Sigmoid colon (tissue), 7 donors: ENCODE data around the gene SNX33. TPM values are rescaled to one million over a fixed set of nuclear protein-coding genes. Genes with fewer than 3 reads are reported as not detected.

Experiments
- DNase-seq: peaks from one replicate; pipeline ENCODE4 v3.0.0-alpha.2; 2019
- H3K27ac ChIP-seq, 4 donors: fragments of 200-600 bp; sonication (generic); one replicate each; pipeline ENCODE4 v1.5.1; 2016 to 2019; ENCODE audit warnings: mild to moderate bottlenecking in 1 of 4
- H3K27me3 ChIP-seq, 3 donors: fragments of 200-600 bp; sonication (generic); one replicate each; pipeline ENCODE4 v1.5.1; 2019; ENCODE audit warnings: mild to moderate bottlenecking in 1 of 3
- H3K36me3 ChIP-seq, 4 donors: fragments of 200-600 bp; sonication (generic); one replicate each; pipeline ENCODE4 v1.5.1; 2016 to 2019
- H3K4me1 ChIP-seq, 4 donors: fragments of 200-600 bp; sonication (generic); one replicate each; pipeline ENCODE4 v1.5.1; 2017 to 2019
- H3K4me3 ChIP-seq, 4 donors: fragments of 200-600 bp; sonication (generic); one replicate each; pipeline ENCODE4 v1.5.1; 2017 to 2019; ENCODE audit warnings: mild to moderate bottlenecking in 2 of 4, moderate library complexity in 1 of 4
- H3K9me3 ChIP-seq, 4 donors: fragments of 200-600 bp in 3 of 4; sonication (generic) in 3 of 4; one replicate each; pipeline versions ENCODE4 v1.5.1 to v1.6.1; 2013 to 2019
- CTCF ChIP-seq, 4 experiments: fragments of 450-650 bp in 3 of 4; fragments of 200-600 bp in 1 of 4; IDR thresholded peaks; one replicate each; pipeline ENCODE4 v1.5.1; 2016 to 2019; ENCODE audit warnings: antibody characterized with exemption in 4 of 4, mild to moderate bottlenecking in 3 of 4, moderate library complexity in 2 of 4
- EP300 ChIP-seq, 4 donors: sonication (generic); formaldehyde crosslinking; IDR thresholded peaks; one replicate each; pipeline ENCODE4 v1.6.1; 2017; ENCODE audit warnings: antibody characterized with exemption in 4 of 4
- POLR2A ChIP-seq, 2 donors: fragments of 450-650 bp; IDR thresholded peaks; one replicate each; pipeline ENCODE4 v1.6.1; 2016; ENCODE audit warnings: antibody characterized with exemption in 2 of 2, mild to moderate bottlenecking in 2 of 2, moderate library complexity in 2 of 2
- POLR2AphosphoS5 ChIP-seq, 4 donors: sonication (generic); formaldehyde crosslinking; IDR thresholded peaks; one replicate each; pipeline ENCODE4 v1.6.1; 2017; ENCODE audit warnings: antibody characterized with exemption in 4 of 4
- WGBS, 2 donors: extraction: QIAGEN DNeasy Blood & Tissue Kit; methylation state at CpG; one replicate each; pipeline ENCODE4 v1.1.7; 2013; 5-methylcytosine and 5-hydroxymethylcytosine counted together
- intact Hi-C: fragments of 100-400 bp; cut with DNase I; formaldehyde crosslinking; loops from one replicate; pipeline ENCODE4 v1.15.1; 2023
- polyA plus RNA-seq, 3 donors: library from polyadenylated mRNA; stranded (reverse); fragments of 200-250 nt; gene quantifications; one replicate each; pipeline ENCODE4 v1.2.3, GENCODE V29; 2013
- total RNA-seq, 4 donors: library from RNA; depleted of rRNA; stranded (reverse); fragments of >200 nt; gene quantifications; one replicate each; pipeline ENCODE4 v1.1.0, GENCODE V29; 2016
- donor health status: healthy with polysubstance abuse.
- donor health status: Bipolar disorder and iron deficiency.
- donor health status: healthy.

Gene SNX33
- total and polyA plus RNA-seq, 7 donors = 9.0 to 32.7 (median 20.9) TPM

- WGBS, 2 donors = 80 to 86% methylated on average over 9 of the region's 9 CpGs
- Histone ChIP-seq H3K4me1 (peaks cover 0 to 60% (median 50%) of the 10 kb centered on the region in 4 donors), H3K27ac (peak overlapping the region; percentile 79 to 90 (median 88)), H3K36me3 (peaks cover 0 to 50% (median 22%) of the 10 kb centered on the region in 4 donors), H3K9me3 (no peaks in the 10 kb centered on the region), H3K27me3 (no peaks in the 10 kb centered on the region), H3K4me3 (no peak overlapping the region)
- intact Hi-C loops = no loop called here
- no peak for TF ChIP-seq EP300 (IDR thresholded peaks at IDR 0.05)
- TF ChIP-seq CTCF (IDR thresholded peaks at IDR 0.05) = no peak
- TF ChIP-seq POLR2A (IDR thresholded peaks at IDR 0.05) = no peak
- no peak for TF ChIP-seq POLR2AphosphoS5 (IDR thresholded peaks at IDR 0.05)
- DNase-seq = no peak
These were observed 11.5 kb downstream of the SNX33 start for GRCh38 chr15:75659141-75659771.

- no peak overlapping the region for H3K4me3 ChIP-seq
- peaks cover 0 to 47% (median 20%) of the 10 kb centered on the region in 4 donors for H3K36me3 ChIP-seq
- H3K27ac ChIP-seq = peak overlapping the region; percentile 79 to 90 (median 88)
- peaks cover 0 to 51% (median 42%) of the 10 kb centered on the region in 4 donors for H3K4me1 ChIP-seq
- TF ChIP-seq POLR2AphosphoS5 (IDR thresholded peaks at IDR 0.05) (no peak), CTCF (IDR thresholded peaks at IDR 0.05) (no peak), EP300 (IDR thresholded peaks at IDR 0.05) (no peak), POLR2A (IDR thresholded peaks at IDR 0.05) (no peak)
- no peaks in the 10 kb centered on the region for H3K9me3 ChIP-seq
- WGBS, 2 donors = 66 to 77% methylated on average over 17 of the region's 17 CpGs
- DNase-seq = no peak
- H3K27me3 ChIP-seq = no peaks in the 10 kb centered on the region
- intact Hi-C loops = no loop called here
These were observed 12.4 kb downstream of the SNX33 start for GRCh38 chr15:75659928-75660645.

GRCh38 chr15:75661100-75661755, 13.5 kb downstream of the SNX33 start:
- Histone ChIP-seq H3K4me1 (peaks cover 0 to 40% (median 38%) of the 10 kb centered on the region in 4 donors), H3K27ac (peak overlapping the region; percentile 79 to 90 (median 88)), H3K27me3 (no peaks in the 10 kb centered on the region), H3K9me3 (no peaks in the 10 kb centered on the region), H3K4me3 (peak overlapping the region in 2 of 4 donors; percentile 8 to 10), H3K36me3 (peaks cover 0 to 38% (median 19%) of the 10 kb centered on the region in 4 donors)
- peak; percentile 97 for DNase-seq
- intact Hi-C loops = no loop called here
- WGBS, 2 donors = 68 to 72% methylated on average over 14 of the region's 14 CpGs
- TF ChIP-seq POLR2AphosphoS5 (IDR thresholded peaks at IDR 0.05) = peak; percentile 50 to 79 (median 70)
- no peak for TF ChIP-seq EP300 (IDR thresholded peaks at IDR 0.05)

GRCh38 chr15:75661756-75662140, 14.0 kb downstream of the SNX33 start:
- H3K4me1 ChIP-seq = peaks cover 0 to 44% (median 43%) of the 10 kb centered on the region in 4 donors
- intact Hi-C loops = no loop called here
- H3K27me3 ChIP-seq = no peaks in the 10 kb centered on the region
- TF ChIP-seq POLR2A (IDR thresholded peaks at IDR 0.05) (no peak), POLR2AphosphoS5 (IDR thresholded peaks at IDR 0.05) (no peak), EP300 (IDR thresholded peaks at IDR 0.05) (no peak), CTCF (IDR thresholded peaks at IDR 0.05) (no peak)
- H3K9me3 ChIP-seq = no peaks in the 10 kb centered on the region
- WGBS, 2 donors = 78 to 82% methylated on average over 3 of the region's 3 CpGs
- H3K4me3 ChIP-seq = no peak overlapping the region
- peak overlapping the region; percentile 79 to 90 (median 88) for H3K27ac ChIP-seq
- H3K36me3 ChIP-seq = peaks cover 0 to 33% (median 17%) of the 10 kb centered on the region in 4 donors
- no peak for DNase-seq
